NB4 (cell line): ENCODE measurements around the gene ZFAND3.
"Not testable (repeated sequence)": the region's sequence is repeated elsewhere in the genome, so short reads cannot be mapped to it uniquely, and the experiment has no call there.

Experiments used
- DNase-seq: peaks from one replicate; pipeline ENCODE4 v3.0.0; 2010; ENCODE audit warnings: low read depth
- H3K4me3 ChIP-seq: one replicate; pipeline ENCODE4 v1.5.1; 2011; ENCODE audit warnings: mild to moderate bottlenecking, low read depth, low read length, moderate library complexity
- CTCF ChIP-seq: IDR thresholded peaks from one replicate; pipeline ENCODE4 v1.5.1; 2012; ENCODE audit warnings: low read depth, low read length
- MYC ChIP-seq: IDR thresholded peaks from 2 replicates; pipeline ENCODE4 v1.6.1; 2011; ENCODE audit warnings: low read depth, low read length
- POLR2A ChIP-seq: IDR thresholded peaks from 2 replicates; pipeline ENCODE4 v1.6.1; 2011; ENCODE audit warnings: mild to moderate bottlenecking; ENCODE audit not compliant: insufficient read length; ENCODE audit errors: extremely low read depth
- TF ChIP-seq, protein P1 (sequence below): IDR thresholded peaks from 2 replicates; pipeline ENCODE4 v1.6.1; 2011; ENCODE audit warnings: low read depth, low read length

Gene ZFAND3

GRCh38 chr6:37877373-37878149 lies 58.0 kb downstream of the ZFAND3 start:
- DNase-seq: no peak
- no peak overlapping the region for H3K4me3 ChIP-seq
- no peak for TF ChIP-seq MYC
- TF ChIP-seq POLR2A: no peak
- TF ChIP-seq, protein P1, sequence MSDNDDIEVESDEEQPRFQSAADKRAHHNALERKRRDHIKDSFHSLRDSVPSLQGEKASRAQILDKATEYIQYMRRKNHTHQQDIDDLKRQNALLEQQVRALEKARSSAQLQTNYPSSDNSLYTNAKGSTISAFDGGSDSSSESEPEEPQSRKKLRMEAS: no peak
- no peak for TF ChIP-seq CTCF

DNA sequence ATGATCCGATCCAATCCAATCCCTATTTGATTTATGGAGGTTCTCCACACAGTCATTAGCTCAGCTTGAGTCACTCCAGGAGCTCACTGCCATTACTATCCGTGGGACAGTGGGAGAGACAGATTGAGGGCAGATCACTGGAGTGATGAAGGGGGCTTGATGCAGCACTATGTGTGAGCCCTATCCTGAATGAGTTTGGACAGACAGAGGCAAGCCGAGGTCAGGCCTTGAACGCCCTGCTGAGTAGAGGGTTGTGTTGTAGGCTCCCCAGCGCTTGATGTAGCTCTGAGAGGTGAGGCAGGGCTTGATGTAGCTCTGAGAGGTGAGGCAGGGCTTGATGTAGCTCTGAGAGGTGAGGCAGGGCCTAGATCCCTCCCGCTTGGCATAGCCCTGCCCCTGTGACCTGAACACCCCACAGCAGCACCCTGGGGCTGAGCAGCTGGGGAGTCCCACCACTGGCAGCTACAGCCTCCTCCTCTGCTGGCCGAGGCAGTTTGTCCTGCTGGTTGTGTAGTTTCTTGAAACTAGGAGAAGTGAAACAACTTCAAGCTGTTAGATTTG lies 58.7 kb downstream of the ZFAND3 start:
- no peak overlapping the region for H3K4me3 ChIP-seq
- TF ChIP-seq, protein P1: no peak
- TF ChIP-seq POLR2A (no peak), CTCF (no peak), MYC (no peak)
- no peak for DNase-seq

DNA sequence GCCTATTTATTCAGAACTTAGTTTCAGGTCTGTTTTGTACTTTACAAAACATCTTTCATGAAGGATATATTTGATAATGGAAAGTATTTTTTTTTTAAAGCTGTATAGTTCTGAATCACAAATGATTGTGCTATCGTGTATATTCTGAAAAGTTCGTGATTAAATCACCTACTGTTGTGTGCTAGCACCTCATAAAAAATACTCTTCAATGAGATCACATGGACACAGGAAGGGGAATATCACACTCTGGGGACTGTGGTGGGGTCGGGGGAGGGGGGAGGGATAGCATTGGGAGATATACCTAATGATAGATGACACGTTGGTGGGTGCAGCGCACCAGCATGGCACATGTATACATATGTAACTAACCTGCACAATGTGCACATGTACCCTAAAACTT lies 61.1 kb downstream of the ZFAND3 start:
- H3K4me3 ChIP-seq, DNase-seq: not testable (repeated sequence)

DNA sequence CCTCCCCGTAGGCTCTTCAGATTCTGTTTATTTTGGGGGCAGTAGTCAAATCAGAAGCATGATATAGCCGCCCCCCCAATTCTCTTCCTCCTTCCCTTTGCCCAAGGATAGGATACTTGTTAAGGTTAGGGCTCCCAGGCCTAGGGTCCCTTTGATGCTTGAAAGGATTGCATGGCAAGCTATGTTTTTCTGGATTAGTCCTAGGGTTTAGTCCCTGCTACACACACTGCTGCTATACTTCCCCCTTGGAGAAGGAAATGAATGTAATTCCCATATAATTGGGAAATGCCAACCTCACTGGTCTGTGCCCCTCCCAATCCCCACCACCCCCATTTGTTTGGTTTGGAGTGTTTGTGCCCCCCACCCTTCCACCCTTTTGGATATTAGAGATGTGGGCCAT lies 62.8 kb downstream of the ZFAND3 start:
- TF ChIP-seq, protein P1: no peak
- TF ChIP-seq MYC (no peak), CTCF (no peak), POLR2A (no peak)
- no peak overlapping the region for H3K4me3 ChIP-seq
- no peak for DNase-seq

- DNase-seq: no peak
- no peak overlapping the region for H3K4me3 ChIP-seq
- TF ChIP-seq, protein P1: no peak
- TF ChIP-seq MYC (no peak), CTCF (no peak), POLR2A (no peak)
These were observed 63.3 kb downstream of the ZFAND3 start for GRCh38 chr6:37882724-37883413.

GRCh38 chr6:37884548-37884947 lies 65.0 kb downstream of the ZFAND3 start:
- no peak overlapping the region for H3K4me3 ChIP-seq
- no peak for DNase-seq

More at GRCh38 chr6:37884548-37884947, 65.0 kb downstream of the ZFAND3 start:
- TF ChIP-seq POLR2A (no peak), MYC (no peak), CTCF (no peak)
- TF ChIP-seq, protein P1: no peak
